HT1080 (cell line): ENCODE results near the gene UMAD1. TPM values are rescaled to one million over a fixed set of nuclear protein-coding genes. Genes with fewer than 3 reads are reported as not detected.

Source experiments
- DNase-seq: peaks from one replicate; pipeline ENCODE4 v3.0.0-alpha.2; 2015; ENCODE audit warnings: low read depth
- total RNA-seq: library from RNA; depleted of rRNA; stranded (reverse); fragments of >200 nt; shearing (Covaris generic); gene quantifications from 2 replicates; pipeline ENCODE4 v1.2.3, GENCODE V29; 2014

The UMAD1 gene
- total RNA-seq, 1 experiment from 2014 or later = 6.5 TPM

GRCh38 chr7:7688956-7689355 is 48.4 kb downstream of the UMAD1 start:
- DNase-seq = no peak

GRCh38 chr7:7693881-7694280 is 53.3 kb downstream of the UMAD1 start:
- peak; percentile 88 for DNase-seq

GRCh38 chr7:7694542-7694941 is 54.0 kb downstream of the UMAD1 start:
- no peak for DNase-seq

GRCh38 chr7:7695111-7695817 is 54.7 kb downstream of the UMAD1 start:
- no peak for DNase-seq

- DNase-seq = peak; percentile 13
These were observed 56.0 kb downstream of the UMAD1 start for GRCh38 chr7:7696458-7697119.

- no peak for DNase-seq
These were observed 58.4 kb downstream of the UMAD1 start for GRCh38 chr7:7698930-7699329.

- no peak for DNase-seq
These were observed 58.8 kb downstream of the UMAD1 start for GRCh38 chr7:7699380-7699779.

GRCh38 chr7:7699970-7700369 is 59.4 kb downstream of the UMAD1 start:
- DNase-seq = no peak

- no peak for DNase-seq
These were observed 61.0 kb downstream of the UMAD1 start for GRCh38 chr7:7701527-7701926.

- DNase-seq = no peak
These were observed 62.3 kb downstream of the UMAD1 start for GRCh38 chr7:7702826-7703225.

GRCh38 chr7:7703427-7703826 is 62.9 kb downstream of the UMAD1 start:
- no peak for DNase-seq

GRCh38 chr7:7704867-7705266 is 64.3 kb downstream of the UMAD1 start:
- no peak for DNase-seq

GRCh38 chr7:7705318-7705717 is 64.8 kb downstream of the UMAD1 start:
- DNase-seq = no peak

GRCh38 chr7:7706101-7706511 is 65.6 kb downstream of the UMAD1 start:
- DNase-seq = no peak

GRCh38 chr7:7706556-7707172 is 66.1 kb downstream of the UMAD1 start:
- no peak for DNase-seq

- no peak for DNase-seq
These were observed 66.7 kb downstream of the UMAD1 start for GRCh38 chr7:7707246-7707645.

- DNase-seq = no peak
These were observed 67.3 kb downstream of the UMAD1 start for GRCh38 chr7:7707806-7708205.

- DNase-seq = no peak
These were observed 68.7 kb downstream of the UMAD1 start for GRCh38 chr7:7709291-7709690.

- DNase-seq = no peak
These were observed 69.9 kb downstream of the UMAD1 start for GRCh38 chr7:7710469-7710868.

- no peak for DNase-seq
These were observed 73.2 kb downstream of the UMAD1 start for GRCh38 chr7:7713730-7714129.

- no peak for DNase-seq
These were observed 77.9 kb downstream of the UMAD1 start, which contains the start of gene RPA3 for GRCh38 chr7:7718492-7718891. Gene RPA3, minus strand, starts transcription at chr7:7718607. Its CDS starts 78,189 bp downstream, at chr7:7640418.

GRCh38 chr7:7719236-7719635 is 78.7 kb downstream of the UMAD1 start:
- peak; percentile 86 for DNase-seq

GRCh38 chr7:7720193-7720592 is 79.6 kb downstream of the UMAD1 start:
- no peak for DNase-seq
